ENCODE measurements around the gene SLC38A10.

Gene SLC38A10

DNA sequence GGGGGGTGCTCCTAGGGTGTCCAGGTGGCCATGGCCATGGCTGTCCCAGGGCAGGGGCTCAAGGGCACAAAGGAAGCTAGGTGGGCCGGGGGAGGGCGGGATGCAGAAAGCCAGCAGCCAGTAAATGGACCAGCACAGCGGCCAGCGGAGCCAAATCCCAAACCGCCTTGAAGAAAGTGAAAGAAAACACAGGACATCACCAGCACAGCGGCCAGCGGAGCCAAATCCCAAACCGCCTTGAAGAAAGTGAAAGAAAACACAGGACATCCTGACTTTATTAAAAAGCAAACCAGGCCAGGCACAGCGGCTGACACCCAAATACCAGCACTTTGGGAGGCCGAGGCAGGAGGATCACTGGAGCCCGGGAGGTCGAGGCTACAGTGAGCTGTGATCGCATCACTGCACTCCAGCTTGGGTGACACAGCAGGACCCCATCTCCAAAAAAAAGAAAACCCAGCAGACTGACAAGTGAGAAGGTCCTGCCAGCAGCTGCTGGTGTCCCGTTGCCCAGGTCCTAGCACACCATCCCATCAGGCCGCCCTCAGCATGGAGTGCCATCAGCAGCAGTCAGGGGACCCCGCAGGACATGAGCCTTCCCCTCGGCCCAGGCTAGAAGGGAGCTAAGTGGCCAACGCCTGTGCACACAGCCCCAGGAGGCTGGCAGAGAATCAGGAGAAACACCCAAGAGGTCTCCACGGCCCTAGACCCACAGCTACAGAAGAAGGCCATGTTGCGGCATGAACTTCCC is 17.0 kb downstream of the SLC38A10 start:
- DNase-seq (ENCODE audit: low read depth), result no peak

DNA sequence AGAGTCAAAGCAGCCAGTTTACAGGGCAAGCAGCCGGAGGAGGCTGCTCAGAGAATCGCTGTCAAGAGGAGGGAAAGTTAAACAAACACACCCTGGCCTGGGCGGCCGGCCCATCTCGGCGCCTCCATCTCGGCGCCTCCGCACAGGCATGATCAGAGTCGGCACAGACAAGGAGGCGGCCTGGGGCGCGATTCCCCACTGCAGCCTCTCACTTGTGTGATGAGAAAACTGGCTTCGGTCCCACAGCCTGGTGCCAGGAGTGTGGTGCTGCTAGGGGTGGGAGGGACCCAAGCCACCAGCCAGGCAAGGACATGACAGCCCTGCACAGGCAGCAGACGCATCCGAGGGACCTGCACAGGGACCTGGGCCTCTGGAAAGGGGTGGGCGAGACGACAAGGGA is 17.7 kb downstream of the SLC38A10 start:
- no peak for DNase-seq (ENCODE audit: low read depth)

GRCh38 chr17:81276781-81277180 is 18.3 kb downstream of the SLC38A10 start:
- no peak for DNase-seq (ENCODE audit: low read depth)

GRCh38 chr17:81274471-81274855 is 20.6 kb downstream of the SLC38A10 start:
- no peak for DNase-seq (ENCODE audit: low read depth)

DNA sequence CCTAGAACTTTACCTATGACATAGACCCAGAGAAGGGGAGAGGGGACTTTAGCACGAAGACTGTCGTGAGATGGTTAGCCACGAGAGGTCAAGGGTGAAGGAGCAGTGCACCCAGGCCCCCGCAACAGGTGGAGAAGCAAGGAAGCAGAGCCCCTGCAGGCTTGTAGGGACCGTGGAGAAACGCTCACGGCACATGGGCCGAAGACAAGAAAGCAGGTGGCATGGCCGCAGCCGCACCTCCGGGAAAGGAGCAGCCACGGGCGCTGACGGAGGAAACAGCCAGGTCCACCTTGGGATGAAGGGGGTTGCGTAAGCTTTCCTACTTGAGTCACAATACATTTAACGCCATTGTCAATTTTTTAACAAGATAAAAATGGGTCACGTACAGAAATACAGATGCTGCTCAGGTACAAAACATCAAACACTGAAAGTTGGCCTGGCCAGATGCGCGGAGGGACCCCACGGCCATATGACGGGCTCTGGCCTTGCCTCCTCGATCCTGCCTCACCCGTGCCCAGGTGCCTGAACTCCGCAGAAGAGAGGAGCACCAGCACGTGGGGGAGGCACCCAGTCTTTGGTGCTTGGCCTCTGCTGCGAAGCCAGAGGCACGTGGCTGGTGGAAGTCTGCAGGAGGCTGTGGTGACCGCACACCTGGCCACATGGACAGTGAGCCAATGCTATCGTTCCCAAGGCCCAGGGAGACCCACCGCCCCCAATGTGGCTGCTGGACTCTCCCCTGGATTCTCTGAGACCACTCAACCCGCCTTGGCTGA is 21.2 kb downstream of the SLC38A10 start:
- DNase-seq (ENCODE audit: low read depth), result no peak

DNA sequence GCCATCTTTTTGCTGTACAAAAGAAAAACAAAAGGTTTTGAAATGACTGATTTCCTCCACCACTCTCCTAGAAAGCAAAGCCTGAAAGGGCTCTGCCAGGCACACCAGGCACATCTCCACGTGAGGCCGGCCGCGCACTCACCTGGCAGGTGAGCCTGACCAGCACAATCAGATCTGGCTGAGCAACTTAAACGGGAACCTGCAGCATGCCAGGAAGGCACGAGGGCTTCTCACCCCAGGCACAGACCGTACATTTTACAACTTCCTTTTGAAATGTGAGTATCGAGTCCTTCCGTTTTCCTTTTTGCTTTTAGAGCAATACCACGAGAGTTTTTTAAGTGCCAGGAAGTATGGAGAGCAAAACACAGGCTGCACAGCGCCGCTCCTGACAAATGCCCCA is 22.5 kb downstream of the SLC38A10 start:
- no peak for DNase-seq (ENCODE audit: low read depth)

- no peak for DNase-seq (ENCODE audit: low read depth)
These were observed 23.9 kb downstream of the SLC38A10 start for GRCh38 chr17:81271226-81271625.

- no peak for DNase-seq (ENCODE audit: low read depth)
These were observed 24.8 kb downstream of the SLC38A10 start for GRCh38 chr17:81270279-81270678.

GRCh38 chr17:81267390-81268067 is 27.6 kb downstream of the SLC38A10 start:
- DNase-seq (ENCODE audit: low read depth), result no peak

- no peak for DNase-seq (ENCODE audit: low read depth)
These were observed 29.5 kb downstream of the SLC38A10 start for GRCh38 chr17:81265576-81265975.

- no peak for DNase-seq (ENCODE audit: low read depth)
These were observed 30.5 kb downstream of the SLC38A10 start for GRCh38 chr17:81264640-81265039.

DNA sequence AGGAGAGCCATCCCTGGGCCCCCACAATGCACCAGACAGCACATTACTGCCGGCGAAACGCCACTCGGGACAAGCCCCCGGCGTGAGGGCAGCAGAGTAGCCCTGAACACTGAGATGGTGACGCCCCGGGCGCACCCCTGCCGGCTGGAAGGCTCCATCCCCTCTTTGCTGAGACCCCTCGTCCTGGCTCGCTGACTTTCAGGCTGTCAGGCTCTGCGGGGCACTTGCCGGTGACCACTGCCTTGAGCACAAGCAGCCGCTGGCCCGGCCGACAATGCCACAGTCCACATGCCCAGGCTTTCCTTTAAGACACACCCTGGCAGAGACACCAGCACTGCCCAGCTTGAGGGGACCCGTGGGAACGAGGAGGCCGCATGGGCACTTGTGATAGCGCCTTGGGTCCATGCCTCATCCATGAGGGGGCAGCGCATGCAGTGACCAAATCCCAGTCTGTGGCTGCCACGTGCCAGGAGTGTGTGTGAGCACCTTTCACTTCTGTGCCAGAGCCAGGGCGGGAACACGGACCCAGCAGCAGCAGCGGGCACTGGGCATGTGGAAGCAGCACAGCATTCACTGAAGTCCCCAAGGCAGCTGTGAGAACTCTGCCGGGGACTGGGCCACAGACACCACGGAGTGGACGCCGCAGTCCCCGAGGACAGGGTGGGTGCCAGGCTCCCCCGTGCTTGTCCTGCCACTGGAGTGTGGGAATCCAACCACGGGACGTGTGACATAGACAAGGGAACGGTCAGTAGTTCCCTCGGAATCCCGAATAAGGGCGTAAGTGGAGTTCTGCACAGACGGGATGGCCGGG is 31.5 kb downstream of the SLC38A10 start:
- no peak for DNase-seq (ENCODE audit: low read depth)

- no peak for DNase-seq (ENCODE audit: low read depth)
These were observed 33.3 kb downstream of the SLC38A10 start for GRCh38 chr17:81261582-81262336.

GRCh38 chr17:81261096-81261495 is 34.0 kb downstream of the SLC38A10 start:
- no peak for DNase-seq (ENCODE audit: low read depth)

DNA sequence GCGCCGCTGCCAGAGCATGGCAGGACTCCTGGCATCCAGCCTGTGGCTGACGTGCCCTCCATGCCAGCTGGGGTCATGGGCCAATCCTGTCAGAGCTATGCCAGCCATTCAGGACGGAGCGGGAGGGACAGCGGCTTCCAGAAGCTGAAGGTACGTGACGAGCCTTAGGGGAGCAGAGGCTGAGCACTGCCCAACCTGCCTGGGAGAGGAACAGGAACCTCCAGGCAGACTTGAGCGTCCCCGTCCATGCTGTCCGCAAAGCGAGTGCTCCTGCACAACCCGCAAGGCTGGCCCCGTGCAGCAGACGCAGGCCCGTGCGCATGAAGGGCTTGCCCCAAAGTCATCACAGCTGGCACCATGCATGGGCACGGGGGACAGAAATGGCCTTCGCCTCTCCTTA is 34.5 kb downstream of the SLC38A10 start:
- DNase-seq (ENCODE audit: low read depth), result no peak

DNA sequence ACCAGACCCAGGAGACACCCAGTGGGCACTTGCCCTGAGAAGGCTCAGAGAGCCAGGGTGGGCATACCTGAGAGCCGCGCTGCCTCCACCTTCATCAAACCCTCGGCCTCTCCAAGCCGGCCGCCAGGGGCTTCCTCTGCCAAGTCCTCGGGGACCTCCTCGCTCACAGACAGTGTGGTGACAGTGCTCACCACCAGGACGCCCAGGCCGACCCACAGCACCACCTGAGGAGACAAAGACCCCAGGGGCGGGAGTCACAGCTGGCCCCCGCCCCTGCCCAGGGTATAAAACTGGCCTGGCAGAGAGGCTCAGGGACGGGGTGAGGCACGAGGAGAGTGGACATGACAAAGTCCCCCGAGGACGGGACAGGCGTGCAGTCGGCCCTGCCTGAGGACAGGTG is 34.9 kb downstream of the SLC38A10 start:
- no peak for DNase-seq (ENCODE audit: low read depth)

- no peak for DNase-seq (ENCODE audit: low read depth)
These were observed 36.0 kb downstream of the SLC38A10 start for GRCh38 chr17:81259058-81259605.

- no peak for DNase-seq (ENCODE audit: low read depth)
These were observed 36.8 kb downstream of the SLC38A10 start for GRCh38 chr17:81258292-81258691.

GRCh38 chr17:81257533-81257932 is 37.6 kb downstream of the SLC38A10 start:
- no peak for DNase-seq (ENCODE audit: low read depth)

DNA sequence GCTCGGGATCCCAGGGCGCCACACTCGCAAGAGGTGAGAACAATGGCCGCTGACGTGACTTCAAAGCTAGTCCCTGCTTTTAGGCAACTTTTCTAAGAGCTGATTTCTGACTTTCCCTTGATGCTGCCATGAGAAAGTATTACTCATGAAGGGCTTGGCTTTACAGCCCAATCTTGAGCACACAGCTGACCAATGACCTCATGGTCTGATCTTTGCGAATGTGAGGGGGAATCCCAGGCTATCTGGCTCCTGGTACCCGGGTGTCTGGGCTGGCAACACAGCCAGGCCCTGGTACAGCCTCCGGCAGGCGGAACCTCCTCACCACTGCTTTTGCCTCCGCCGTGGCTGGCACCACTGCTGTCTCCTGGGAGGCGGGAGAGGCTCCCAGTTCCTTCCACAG is 38.5 kb downstream of the SLC38A10 start:
- DNase-seq (ENCODE audit: low read depth), result peak; percentile 75
